Neural progenitor cell (in vitro differentiated cells): ENCODE measurements around the gene RALGAPA2. TPM values are rescaled to one million over a fixed set of nuclear protein-coding genes. Genes with fewer than 3 reads are reported as not detected.

ENCODE experiments used
- DNase-seq: peaks from one replicate; pipeline ENCODE4 v3.0.0-alpha.2; 2016; ENCODE audit warnings: low spot score
- H2AFZ ChIP-seq: fragments of 200-600 bp; sonication (generic); replicated peaks from 2 replicates; pipeline ENCODE4 v1.6.1; 2016; ENCODE audit warnings: antibody characterized with exemption
- H3F3A ChIP-seq: fragments of 200-600 bp; sonication (generic); 2 replicates; pipeline ENCODE4 v1.6.1; 2016; ENCODE audit warnings: antibody characterized with exemption, low read depth
- H3K27ac ChIP-seq: fragments of 200-600 bp; sonication (generic); 2 replicates; pipeline ENCODE4 v1.5.1; 2016; ENCODE audit warnings: mild to moderate bottlenecking
- H3K27me3 ChIP-seq: fragments of 200-600 bp; sonication (generic); 2 replicates; pipeline ENCODE4 v1.6.1; 2016; ENCODE audit warnings: mild to moderate bottlenecking, moderate library complexity
- H3K36me3 ChIP-seq: fragments of 200-600 bp; sonication (generic); 2 replicates; pipeline ENCODE4 v1.5.1; 2016
- H3K4me1 ChIP-seq: fragments of 200-600 bp; sonication (generic); 2 replicates; pipeline ENCODE4 v1.6.1; 2016; ENCODE audit warnings: mixed run types
- H3K4me2 ChIP-seq: fragments of 200-600 bp; sonication (generic); 2 replicates; pipeline ENCODE4 v1.6.1; 2016
- H3K4me3 ChIP-seq: fragments of 200-600 bp; sonication (generic); 2 replicates; pipeline ENCODE4 v1.5.1; 2016
- H3K79me2 ChIP-seq: fragments of 200-600 bp; sonication (generic); 2 replicates; pipeline ENCODE4 v1.6.1; 2016; ENCODE audit warnings: low read depth
- H3K9ac ChIP-seq: fragments of 200-600 bp; sonication (generic); 2 replicates; pipeline ENCODE4 v1.6.1; 2016
- H3K9me3 ChIP-seq: fragments of 200-600 bp; sonication (generic); 2 replicates; pipeline ENCODE4 v1.5.1; 2016; ENCODE audit warnings: low read depth
- H4K20me1 ChIP-seq: fragments of 200-600 bp; sonication (generic); 2 replicates; pipeline ENCODE4 v1.6.1; 2016; ENCODE audit warnings: low read depth
- H3K27ac Mint-ChIP-seq: 3 replicates; pipeline ENCODE4 v1.8.0; 2021; ENCODE audit warnings: mixed read lengths
- H3K27me3 Mint-ChIP-seq: 2 replicates; pipeline ENCODE4 v1.8.0; 2022; ENCODE audit warnings: low read depth, mild to moderate bottlenecking, inconsistent platforms, moderate library complexity, mixed read lengths; ENCODE audit not compliant: insufficient read depth
- H3K36me3 Mint-ChIP-seq: 3 replicates; pipeline ENCODE4 v1.8.0; 2021; ENCODE audit warnings: mixed read lengths
- H3K4me1 Mint-ChIP-seq: 3 replicates; pipeline ENCODE4 v1.8.0; 2021; ENCODE audit warnings: mixed read lengths
- H3K4me3 Mint-ChIP-seq: 3 replicates; pipeline ENCODE4 v1.8.0; 2021; ENCODE audit warnings: mild to moderate bottlenecking, moderate library complexity, mixed read lengths
- H3K9me3 Mint-ChIP-seq: 3 replicates; pipeline ENCODE4 v1.8.0; 2020; ENCODE audit warnings: mixed read lengths
- CTCF ChIP-seq: fragments of 200-600 bp; sonication (generic); IDR thresholded peaks from 2 replicates; pipeline ENCODE4 v1.5.1; 2017; ENCODE audit warnings: antibody characterized with exemption, mild to moderate bottlenecking
- EZH2 ChIP-seq: fragments of 200-600 bp; sonication (generic); IDR thresholded peaks from 2 replicates; pipeline ENCODE4 v1.6.1; 2017; ENCODE audit warnings: antibody characterized with exemption, mild to moderate bottlenecking, moderate library complexity
- EZH2phosphoT487 ChIP-seq: fragments of 200-600 bp; sonication (generic); IDR thresholded peaks from 2 replicates; pipeline ENCODE4 v1.6.1; 2017; ENCODE audit warnings: antibody characterized with exemption
- total RNA-seq: library from RNA; depleted of rRNA; stranded (reverse); fragments of >200 nt; gene quantifications from 2 replicates; pipeline ENCODE4 v1.2.3, GENCODE V29; 2015; ENCODE audit warnings: low replicate concordance

Gene RALGAPA2
- total RNA-seq, 1 donor from 2014 or later = 25.9 TPM

GRCh38 chr20:20657092-20657491 lies 55.4 kb downstream of the RALGAPA2 start:
- H3K27ac Mint-ChIP-seq = no peak overlapping the region
- TF ChIP-seq EZH2 (no peak), CTCF (no peak), EZH2phosphoT487 (no peak)
- peaks cover 2% of the 10 kb centered on the region for H3K27me3 Mint-ChIP-seq

GRCh38 chr20:20655883-20656282 lies 56.6 kb downstream of the RALGAPA2 start:
- Histone ChIP-seq H3K79me2 (no peaks in the 10 kb centered on the region), H3K4me1 (no peaks in the 10 kb centered on the region), H3K36me3 (no peaks in the 10 kb centered on the region), H3K4me2 (no peak overlapping the region), H3K9ac (no peak overlapping the region), H3F3A (no peaks in the 10 kb centered on the region), H3K27me3 (no peaks in the 10 kb centered on the region), H4K20me1 (no peaks in the 10 kb centered on the region), H3K4me3 (no peak overlapping the region), H3K9me3 (no peaks in the 10 kb centered on the region), H2AFZ (no peak overlapping the region), H3K27ac (no peak overlapping the region)
- TF ChIP-seq EZH2phosphoT487 (no peak), EZH2 (no peak)
- no peak overlapping the region for H3K4me3 Mint-ChIP-seq
- no peak overlapping the region for H3K27ac Mint-ChIP-seq
- H3K36me3 Mint-ChIP-seq = peaks cover 6% of the 10 kb centered on the region
- no peak for DNase-seq
- H3K27me3 Mint-ChIP-seq = peaks cover 2% of the 10 kb centered on the region
- H3K4me1 Mint-ChIP-seq = peaks cover 7% of the 10 kb centered on the region
- H3K9me3 Mint-ChIP-seq = no peaks in the 10 kb centered on the region

More at GRCh38 chr20:20657092-20657491, 55.4 kb downstream of the RALGAPA2 start:
- Histone ChIP-seq H3K4me1 (no peaks in the 10 kb centered on the region), H3K4me2 (no peak overlapping the region), H4K20me1 (no peaks in the 10 kb centered on the region), H3K9me3 (no peaks in the 10 kb centered on the region), H3K9ac (no peak overlapping the region), H3K27ac (no peak overlapping the region), H3K79me2 (no peaks in the 10 kb centered on the region), H3K27me3 (no peaks in the 10 kb centered on the region), H3F3A (no peaks in the 10 kb centered on the region), H3K4me3 (no peak overlapping the region), H3K36me3 (no peaks in the 10 kb centered on the region), H2AFZ (no peak overlapping the region)
- DNase-seq = no peak
- no peaks in the 10 kb centered on the region for H3K9me3 Mint-ChIP-seq
- H3K36me3 Mint-ChIP-seq = peaks cover 6% of the 10 kb centered on the region
- no peak overlapping the region for H3K4me3 Mint-ChIP-seq
- H3K4me1 Mint-ChIP-seq = peaks cover 7% of the 10 kb centered on the region

- no peak overlapping the region for H3K9ac ChIP-seq
- TF ChIP-seq EZH2phosphoT487 = no peak
- TF ChIP-seq CTCF = no peak
- no peak for TF ChIP-seq EZH2
- H3K4me3 ChIP-seq = no peak overlapping the region
These were observed 62.5 kb downstream of the RALGAPA2 start for GRCh38 chr20:20649945-20650344.

GRCh38 chr20:20643927-20644326 lies 68.5 kb downstream of the RALGAPA2 start:
- H3K27ac ChIP-seq = no peak overlapping the region

More at GRCh38 chr20:20649945-20650344, 62.5 kb downstream of the RALGAPA2 start:
- Histone ChIP-seq H3K4me2 (no peak overlapping the region), H3K4me1 (peaks cover 12% of the 10 kb centered on the region), H4K20me1 (no peaks in the 10 kb centered on the region), H3K36me3 (no peaks in the 10 kb centered on the region), H3K9me3 (no peaks in the 10 kb centered on the region), H3K27ac (no peak overlapping the region), H2AFZ (no peak overlapping the region), H3K27me3 (no peaks in the 10 kb centered on the region), H3F3A (no peaks in the 10 kb centered on the region), H3K79me2 (peaks cover 3% of the 10 kb centered on the region)
- H3K27ac Mint-ChIP-seq = no peak overlapping the region
- H3K27me3 Mint-ChIP-seq = peaks cover 2% of the 10 kb centered on the region
- H3K36me3 Mint-ChIP-seq = peaks cover 3% of the 10 kb centered on the region
- H3K9me3 Mint-ChIP-seq = peaks cover 3% of the 10 kb centered on the region
- H3K4me3 Mint-ChIP-seq = no peak overlapping the region
- DNase-seq = no peak
- peaks cover 8% of the 10 kb centered on the region for H3K4me1 Mint-ChIP-seq

More at GRCh38 chr20:20643927-20644326, 68.5 kb downstream of the RALGAPA2 start:
- no peak for DNase-seq
- Histone ChIP-seq H3K36me3 (no peaks in the 10 kb centered on the region), H3K4me1 (peaks cover 10% of the 10 kb centered on the region), H3K79me2 (peaks cover 3% of the 10 kb centered on the region), H3K27me3 (no peaks in the 10 kb centered on the region), H3K4me3 (no peak overlapping the region), H2AFZ (no peak overlapping the region), H3F3A (no peaks in the 10 kb centered on the region), H3K9me3 (no peaks in the 10 kb centered on the region), H3K9ac (no peak overlapping the region), H4K20me1 (peaks cover 3% of the 10 kb centered on the region), H3K4me2 (no peak overlapping the region)
- no peaks in the 10 kb centered on the region for H3K27me3 Mint-ChIP-seq
- no peak overlapping the region for H3K27ac Mint-ChIP-seq
- no peak for TF ChIP-seq CTCF
- no peak for TF ChIP-seq EZH2
- no peak for TF ChIP-seq EZH2phosphoT487
- peaks cover 8% of the 10 kb centered on the region for H3K4me1 Mint-ChIP-seq
- peaks cover 7% of the 10 kb centered on the region for H3K36me3 Mint-ChIP-seq
- no peak overlapping the region for H3K4me3 Mint-ChIP-seq
- H3K9me3 Mint-ChIP-seq = peaks cover 3% of the 10 kb centered on the region
